GM19467 (cell line): ENCODE results near the gene BRCA2.
A peak's percentile ranks its signal among the peaks of the same experiment; 100 is the strongest.
"Not testable (repeated sequence)": the region's sequence is repeated elsewhere in the genome, so short reads cannot be mapped to it uniquely, and the experiment has no call there.

Experiments
- ATAC-seq: cut with Tn5 transposase; IDR thresholded peaks from one replicate; pipeline ENCODE4 v1.9.1; 2021; ENCODE audit warnings: mild to moderate bottlenecking, moderate library complexity; ENCODE audit not compliant: unreplicated experiment

Gene BRCA2

DNA sequence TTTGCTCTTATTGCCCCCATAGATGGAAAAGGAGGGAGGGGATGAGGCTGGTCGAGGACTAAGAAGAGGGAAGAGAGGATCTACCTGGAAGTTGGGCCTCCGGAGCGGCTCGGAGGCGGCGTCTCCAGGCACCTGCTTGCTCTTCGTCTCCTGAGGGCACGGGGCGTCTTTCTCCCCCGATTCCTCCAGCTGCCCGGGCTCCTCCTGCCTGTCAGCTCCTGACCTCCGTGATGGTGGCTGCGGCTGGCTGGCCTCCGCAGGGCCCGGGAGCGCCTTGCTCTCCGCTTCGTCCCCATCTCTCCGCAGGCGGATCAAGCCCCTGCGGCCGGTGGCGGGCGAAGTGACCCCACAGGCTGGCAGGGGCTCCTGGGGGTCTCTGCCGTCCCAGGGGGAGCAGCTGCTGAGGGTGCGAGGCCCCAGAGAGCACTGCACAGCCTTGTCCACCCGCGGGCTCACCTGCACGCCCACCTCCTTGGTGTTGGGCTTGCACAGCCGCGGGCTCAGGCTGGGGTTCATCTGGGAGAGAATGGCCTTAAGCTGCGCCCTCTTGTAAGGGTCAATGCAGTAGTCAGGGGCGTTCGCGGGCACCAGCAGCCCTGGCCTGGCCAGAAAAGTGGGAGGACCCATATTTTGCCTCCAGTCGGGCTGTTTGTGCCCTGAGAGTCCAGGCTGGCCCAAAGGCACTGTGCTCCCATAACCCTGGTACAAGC lies 4.0 kb upstream of the BRCA2 start:
- ATAC-seq, result no peak

DNA sequence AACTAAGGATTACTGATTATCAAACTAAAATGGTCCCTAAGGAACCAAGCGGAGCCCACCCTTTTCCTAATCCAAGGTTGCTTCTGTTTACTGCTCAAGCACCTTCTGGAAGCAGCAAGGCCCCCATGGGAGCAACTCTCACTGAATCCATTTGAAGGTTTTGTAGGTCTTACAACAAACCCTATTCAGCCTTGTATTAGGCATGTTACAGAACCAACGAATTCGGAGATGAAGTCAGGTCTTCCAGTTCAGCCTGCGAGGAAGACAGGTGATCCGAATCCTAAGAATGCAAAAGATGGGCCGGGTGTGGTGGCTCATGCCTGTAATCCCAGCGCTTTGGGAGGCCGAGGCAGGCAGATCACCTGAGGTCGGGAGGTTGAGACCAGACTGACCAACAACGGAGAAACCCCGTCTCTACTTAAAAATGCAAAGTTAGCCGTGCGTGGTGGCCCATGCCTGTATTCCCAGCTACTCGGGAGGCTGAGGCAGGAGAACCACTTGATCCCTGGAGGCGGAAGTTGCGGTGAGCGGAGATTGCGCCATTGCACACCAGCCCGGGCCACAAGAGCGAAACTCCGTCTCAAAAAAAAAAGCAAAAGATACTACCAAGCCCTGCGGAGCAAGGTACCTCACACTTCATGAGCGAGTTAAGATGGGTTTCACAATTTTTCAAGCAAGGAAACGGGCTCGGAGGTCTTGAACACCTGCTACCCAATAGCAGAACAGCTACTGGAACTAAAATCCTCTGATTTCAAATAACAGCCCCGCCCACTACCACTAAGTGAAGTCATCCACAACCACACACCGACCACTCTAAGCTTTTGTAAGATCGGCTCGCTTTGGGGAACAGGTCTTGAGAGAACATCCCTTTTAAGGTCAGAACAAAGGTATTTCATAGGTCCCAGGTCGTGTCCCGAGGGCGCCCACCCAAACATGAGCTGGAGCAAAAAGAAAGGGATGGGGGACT lies 754 bp upstream of the BRCA2 start:
- ATAC-seq, result peak; percentile 9

DNA sequence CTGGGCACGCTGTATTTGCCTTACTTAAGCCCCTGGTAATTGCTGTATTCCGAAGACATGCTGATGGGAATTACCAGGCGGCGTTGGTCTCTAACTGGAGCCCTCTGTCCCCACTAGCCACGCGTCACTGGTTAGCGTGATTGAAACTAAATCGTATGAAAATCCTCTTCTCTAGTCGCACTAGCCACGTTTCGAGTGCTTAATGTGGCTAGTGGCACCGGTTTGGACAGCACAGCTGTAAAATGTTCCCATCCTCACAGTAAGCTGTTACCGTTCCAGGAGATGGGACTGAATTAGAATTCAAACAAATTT lies 676 bp downstream of the BRCA2 start:
- ATAC-seq, result peak; percentile 45

DNA sequence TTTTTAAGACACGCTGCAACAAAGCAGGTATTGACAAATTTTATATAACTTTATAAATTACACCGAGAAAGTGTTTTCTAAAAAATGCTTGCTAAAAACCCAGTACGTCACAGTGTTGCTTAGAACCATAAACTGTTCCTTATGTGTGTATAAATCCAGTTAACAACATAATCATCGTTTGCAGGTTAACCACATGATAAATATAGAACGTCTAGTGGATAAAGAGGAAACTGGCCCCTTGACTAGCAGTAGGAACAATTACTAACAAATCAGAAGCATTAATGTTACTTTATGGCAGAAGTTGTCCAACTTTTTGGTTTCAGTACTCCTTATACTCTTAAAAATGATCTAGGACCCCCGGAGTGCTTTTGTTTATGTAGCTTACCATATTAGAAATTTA lies 1.2 kb downstream of the BRCA2 start:
- ATAC-seq, result no peak

DNA sequence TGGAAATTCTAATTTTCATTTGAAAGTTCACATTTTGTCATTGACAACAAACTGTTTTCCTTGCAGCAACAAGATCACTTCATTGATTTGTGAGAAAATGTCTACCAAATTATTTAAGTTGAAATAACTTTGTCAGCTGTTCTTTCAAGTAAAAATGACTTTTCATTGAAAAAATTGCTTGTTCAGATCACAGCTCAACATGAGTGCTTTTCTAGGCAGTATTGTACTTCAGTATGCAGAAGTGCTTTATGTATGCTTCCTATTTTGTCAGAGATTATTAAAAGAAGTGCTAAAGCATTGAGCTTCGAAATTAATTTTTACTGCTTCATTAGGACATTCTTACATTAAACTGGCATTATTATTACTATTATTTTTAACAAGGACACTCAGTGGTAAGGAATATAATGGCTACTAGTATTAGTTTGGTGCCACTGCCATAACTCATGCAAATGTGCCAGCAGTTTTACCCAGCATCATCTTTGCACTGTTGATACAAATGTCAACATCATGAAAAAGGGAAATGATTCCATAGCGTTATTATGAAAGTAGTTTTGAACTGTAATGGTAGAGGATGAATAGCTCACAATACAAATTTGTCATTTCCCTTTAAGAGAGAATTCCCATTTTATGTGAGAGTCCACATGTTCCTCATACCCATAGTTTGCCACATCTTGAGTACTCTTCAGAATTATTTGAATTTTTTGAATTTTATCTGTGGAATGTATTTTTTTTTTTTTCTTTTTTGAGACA lies 2.6 kb downstream of the BRCA2 start:
- ATAC-seq, result no peak

DNA sequence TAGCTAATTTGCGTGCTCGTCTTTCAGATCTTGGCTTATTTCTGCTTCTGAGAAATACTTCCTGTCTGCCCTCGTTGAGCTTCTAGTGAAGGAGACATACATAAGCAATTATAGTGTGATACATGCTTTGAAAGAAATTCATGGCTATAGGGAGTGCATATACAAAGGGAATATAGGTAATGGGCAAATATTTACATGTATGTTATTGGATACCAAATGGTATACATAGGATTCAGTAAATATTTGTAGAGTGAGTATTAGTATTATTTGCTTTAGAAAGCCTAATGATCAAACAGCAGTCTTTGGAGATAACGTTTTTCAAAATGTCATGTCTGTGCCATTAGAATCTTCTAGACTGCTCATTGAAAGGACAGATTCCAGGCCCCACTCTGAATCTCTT lies 5.2 kb downstream of the BRCA2 start:
- ATAC-seq, result no peak

DNA sequence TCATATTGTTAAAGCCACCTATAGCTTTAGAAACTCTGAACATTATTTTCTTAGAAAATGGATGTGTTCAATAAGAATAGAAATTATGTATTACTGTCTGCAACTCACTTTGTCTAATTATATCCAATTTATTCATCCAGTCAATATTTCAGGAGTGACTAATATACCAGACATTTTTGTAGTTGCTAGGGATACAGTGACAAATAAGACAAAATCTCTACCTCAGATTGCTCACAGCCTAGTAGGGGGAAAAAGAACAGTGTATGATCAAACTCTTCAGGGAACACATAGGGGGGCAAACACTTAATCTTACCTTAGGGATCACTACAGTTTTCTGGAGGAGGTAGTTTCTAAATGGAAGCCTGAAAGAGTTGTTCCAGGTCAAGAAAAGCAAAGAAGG lies 8.6 kb downstream of the BRCA2 start:
- no peak for ATAC-seq

DNA sequence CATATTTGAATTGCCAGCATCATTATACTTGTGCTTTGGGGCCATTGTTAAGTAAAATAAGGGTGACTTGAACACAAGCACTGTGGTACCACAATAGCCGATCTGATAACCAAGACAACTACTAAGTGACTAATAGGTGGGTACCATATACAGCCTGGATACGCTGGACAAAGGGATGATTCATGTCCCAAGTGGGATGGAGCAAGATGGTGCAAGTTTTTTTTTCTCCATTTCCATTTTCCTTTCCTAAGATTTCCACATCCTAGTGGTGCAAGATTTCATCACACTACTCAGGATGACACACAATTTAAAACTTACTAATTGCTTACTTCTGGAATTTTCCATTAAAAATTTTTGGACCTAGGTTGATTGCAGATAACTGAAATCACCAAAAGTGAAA lies 15.1 kb downstream of the BRCA2 start:
- no peak for ATAC-seq

DNA sequence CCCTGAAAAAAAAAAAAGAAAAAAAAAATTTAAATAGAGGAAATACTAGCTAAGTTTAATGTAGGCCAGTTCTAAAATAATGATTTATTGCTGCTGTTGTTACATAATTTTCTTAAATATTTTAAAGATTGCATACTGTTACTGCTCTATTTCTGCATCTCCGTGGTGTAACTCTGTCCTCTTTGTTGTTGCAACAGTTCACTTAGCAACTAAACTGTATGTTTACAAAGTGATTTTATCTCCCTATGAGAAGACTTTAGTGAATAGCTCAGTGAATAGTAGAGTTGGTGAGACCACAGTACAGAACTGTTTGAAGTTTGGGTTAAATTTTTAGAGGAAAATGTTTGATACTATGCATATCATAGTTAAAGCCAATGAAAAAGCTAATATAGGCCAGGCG lies 19.4 kb downstream of the BRCA2 start:
- no peak for ATAC-seq

DNA sequence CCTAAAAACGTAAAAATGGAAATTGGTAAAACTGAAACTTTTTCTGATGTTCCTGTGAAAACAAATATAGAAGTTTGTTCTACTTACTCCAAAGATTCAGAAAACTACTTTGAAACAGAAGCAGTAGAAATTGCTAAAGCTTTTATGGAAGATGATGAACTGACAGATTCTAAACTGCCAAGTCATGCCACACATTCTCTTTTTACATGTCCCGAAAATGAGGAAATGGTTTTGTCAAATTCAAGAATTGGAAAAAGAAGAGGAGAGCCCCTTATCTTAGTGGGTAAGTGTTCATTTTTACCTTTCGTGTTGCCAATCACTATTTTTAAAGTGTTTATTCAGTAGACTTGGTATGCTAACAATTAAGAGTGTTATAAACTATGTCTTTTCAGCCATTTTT lies 25.6 kb downstream of the BRCA2 start:
- ATAC-seq, result no peak

DNA sequence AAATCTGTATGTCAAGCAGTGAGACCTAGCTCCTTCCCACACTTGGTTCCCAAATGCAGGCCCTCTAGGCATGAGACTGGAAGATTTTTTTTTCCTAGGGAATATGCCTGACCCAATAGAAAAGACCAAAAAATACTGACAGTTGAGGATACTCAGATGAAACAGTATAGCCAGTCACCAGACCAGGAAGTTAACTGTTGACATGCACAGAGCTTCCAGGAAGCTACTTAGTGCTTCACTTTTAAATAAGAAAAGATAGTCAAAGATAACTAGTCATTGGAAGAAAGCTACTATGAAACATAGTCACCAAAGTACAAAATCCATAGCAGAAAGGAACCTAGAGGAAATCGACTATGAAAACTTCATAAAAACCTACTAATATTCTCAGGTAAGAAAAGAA lies 32.3 kb downstream of the BRCA2 start:
- ATAC-seq, result no peak

DNA sequence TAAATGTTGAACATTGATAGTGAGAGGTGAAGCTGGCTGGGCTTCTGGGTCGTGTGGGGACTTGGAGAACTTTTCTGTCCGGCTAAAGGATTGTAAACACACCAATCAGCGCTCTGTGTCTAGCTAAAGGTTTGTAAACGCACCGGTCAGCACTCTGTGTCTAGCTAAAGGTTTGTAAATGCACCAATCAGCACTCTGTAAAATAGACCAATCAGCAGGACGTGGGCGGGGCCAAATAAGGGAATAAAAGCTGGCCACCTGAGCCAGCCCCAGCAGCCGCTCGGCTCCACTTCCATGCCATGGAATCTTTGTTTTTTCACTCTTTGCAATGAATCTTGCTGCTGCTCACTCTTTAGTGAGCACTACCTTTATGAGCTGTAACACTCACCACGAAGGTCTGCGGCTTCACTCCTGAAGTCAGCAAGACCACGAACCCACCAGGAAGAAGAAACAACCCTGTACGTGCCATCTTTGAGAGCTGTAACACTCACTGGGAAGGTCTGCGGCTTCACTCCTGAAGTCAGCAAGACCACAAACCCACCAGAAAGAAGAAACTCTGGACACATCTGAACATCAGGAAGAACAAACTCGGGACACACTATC lies 35.6 kb downstream of the BRCA2 start:
- ATAC-seq, result not testable (repeated sequence)

DNA sequence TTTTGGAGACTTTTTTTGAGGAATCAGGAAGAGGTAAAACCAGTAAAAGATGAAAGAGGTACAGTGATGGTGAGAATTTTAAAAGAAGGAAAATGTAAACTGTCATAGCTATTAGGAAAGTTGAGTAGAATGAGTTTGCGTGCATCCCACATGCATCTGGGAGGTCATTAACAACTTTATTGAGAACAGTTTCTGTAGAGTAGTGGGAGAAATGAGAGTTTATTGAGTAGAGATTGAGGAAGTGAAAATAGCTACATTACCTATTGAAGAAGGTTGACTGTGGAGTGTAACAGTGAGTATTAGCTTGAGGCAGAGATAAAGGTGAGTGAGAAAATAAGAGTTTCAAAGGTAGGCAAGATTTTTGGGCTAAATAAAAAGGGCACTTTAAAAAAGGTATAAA lies 38.7 kb downstream of the BRCA2 start:
- no peak for ATAC-seq

DNA sequence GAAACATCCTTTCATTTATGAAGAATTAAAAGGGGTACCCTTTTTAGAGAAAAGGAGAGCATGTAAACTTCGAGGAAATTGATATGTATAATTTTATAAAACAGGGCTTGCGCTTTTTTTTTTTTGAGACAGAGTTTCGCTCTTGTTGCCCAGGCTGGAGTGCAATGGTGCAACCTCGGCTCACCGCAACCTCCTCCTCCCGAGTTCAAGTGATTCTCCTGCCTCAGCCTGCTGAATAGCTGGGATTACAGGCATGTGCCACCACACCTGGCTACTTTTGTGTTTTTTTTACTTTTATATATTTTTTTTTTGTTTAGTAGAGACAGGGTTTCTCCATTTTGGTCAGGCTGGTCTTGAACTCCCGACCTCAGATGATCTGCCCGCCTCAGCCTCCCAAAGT lies 40.6 kb downstream of the BRCA2 start:
- ATAC-seq, result not testable (repeated sequence)

DNA sequence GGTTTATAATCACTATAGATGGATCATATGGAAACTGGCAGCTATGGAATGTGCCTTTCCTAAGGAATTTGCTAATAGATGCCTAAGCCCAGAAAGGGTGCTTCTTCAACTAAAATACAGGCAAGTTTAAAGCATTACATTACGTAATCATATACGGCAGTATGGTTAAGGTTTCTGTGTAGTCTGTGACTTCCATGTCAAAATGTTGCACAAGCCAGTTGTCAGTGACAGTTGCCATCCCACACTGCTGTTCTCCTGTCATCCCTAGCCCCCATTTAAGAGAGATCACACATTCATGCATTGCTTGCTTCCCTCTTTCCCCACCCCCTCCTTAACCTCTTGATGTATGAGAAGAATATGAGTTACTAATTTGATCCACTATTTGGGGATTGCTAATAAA lies 47.3 kb downstream of the BRCA2 start:
- no peak for ATAC-seq

DNA sequence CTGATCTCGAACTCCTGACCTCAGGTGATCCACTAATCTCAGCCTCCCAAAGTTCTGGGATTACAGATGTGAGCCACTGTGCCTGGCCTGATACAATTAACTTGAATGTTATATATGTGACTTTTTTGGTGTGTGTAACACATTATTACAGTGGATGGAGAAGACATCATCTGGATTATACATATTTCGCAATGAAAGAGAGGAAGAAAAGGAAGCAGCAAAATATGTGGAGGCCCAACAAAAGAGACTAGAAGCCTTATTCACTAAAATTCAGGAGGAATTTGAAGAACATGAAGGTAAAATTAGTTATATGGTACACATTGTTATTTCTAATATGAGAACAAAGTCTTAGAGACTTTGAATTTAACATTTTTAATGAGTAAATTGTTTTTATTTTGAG lies 55.5 kb downstream of the BRCA2 start:
- ATAC-seq, result no peak

DNA sequence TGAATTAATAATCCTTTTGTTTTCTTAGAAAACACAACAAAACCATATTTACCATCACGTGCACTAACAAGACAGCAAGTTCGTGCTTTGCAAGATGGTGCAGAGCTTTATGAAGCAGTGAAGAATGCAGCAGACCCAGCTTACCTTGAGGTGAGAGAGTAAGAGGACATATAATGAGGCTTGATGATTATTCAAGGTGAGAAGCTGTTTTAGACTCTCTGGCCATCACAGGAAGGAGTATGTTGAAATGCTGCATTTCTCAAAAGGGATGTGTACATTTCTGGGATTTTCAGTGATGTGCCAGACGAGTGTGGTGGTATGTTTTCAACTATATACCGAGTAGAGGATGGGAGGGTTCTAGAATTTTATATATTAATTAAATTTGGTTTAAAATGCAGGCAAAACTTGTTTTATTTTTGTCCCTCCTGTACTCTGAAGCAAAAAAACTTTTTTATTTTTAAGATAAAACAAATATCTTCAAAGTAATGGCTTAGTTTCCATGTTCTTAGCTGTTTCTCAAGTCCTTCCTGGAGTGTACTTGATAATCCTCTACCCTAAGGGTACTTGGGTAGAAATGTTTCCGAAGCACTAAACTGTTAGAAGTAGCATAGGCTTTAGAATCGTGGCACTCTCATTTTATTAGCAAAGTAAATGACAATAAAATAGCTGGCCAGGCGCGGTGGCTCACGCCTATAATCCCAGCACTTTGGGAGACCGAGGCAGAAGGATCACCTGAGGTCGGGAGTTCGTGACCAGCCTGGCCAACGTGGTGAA lies 61.5 kb downstream of the BRCA2 start:
- no peak for ATAC-seq

DNA sequence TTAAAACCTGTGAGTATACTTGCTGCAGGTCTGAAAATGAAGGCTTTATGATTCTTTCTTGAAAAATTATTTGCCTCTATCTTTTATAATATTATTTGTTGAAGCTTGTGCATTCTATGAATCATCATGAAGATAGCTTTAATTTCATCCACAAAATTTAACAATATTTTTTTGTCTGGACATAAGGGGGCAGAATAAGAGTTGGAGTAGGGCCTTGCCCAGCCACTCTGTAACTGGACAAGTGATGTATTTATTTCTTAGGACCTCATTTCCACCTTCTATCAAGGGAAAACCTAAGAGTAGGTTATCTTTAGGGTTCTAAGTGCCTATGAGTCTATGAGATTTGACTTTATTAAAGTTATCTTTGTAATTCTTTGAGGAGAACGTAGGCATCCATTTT lies 62.7 kb downstream of the BRCA2 start:
- no peak for ATAC-seq

DNA sequence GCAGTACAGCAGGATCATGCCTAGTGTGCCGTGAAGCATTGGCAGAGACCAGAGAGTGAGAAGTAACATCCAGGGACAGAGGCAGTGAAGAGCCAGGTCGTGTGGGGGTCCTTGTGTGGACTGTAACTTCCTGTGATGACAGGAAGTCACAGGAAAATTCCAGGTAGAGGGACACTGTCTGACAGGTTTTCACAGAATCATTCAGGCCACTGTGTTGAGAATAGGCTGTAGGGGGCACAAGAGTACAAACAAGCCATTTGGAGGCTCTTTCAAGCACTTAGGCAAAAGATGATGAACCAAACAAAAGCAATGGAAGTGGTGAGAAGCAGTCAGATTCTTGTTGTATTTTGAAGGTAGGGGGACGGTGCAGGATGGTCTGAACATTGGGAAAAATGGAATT lies 66.2 kb downstream of the BRCA2 start:
- no peak for ATAC-seq

DNA sequence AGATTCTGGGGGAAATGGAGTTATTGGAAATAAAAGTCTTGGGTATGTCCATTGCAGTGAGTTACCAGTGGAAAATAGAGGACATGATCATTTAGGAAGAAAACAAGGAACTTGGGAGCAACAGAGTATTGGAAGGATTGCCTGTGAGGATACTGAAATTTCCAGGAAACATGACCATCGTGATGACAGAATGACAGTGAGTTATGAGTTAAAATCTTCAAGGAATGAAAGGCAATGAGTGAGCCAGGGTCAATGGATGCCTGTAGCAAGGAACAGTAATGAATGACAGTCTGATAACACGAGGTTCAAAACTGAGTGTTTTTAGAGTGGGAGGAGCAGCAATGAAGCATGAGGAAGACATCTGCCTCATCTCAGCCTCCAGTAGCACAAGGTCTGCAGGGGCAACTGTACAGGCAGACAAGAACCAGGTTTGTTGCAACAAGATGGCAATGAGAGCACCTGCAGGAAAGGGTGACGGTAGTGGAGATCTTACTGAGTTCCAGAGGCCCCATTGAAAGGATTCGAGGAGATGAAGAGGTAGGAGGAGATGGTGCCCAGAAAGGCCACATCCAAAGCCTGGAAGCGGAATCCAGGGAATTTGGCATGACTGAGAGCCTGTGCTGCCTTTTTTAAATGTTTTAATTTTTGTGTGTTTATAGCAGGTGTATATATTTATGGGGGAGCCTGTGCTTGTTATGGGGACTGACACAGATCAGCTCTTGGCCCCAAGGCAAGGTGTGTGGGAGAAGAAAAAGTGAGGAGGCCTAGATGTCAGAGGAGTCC lies 68.7 kb downstream of the BRCA2 start:
- no peak for ATAC-seq
